ENCODE measurements around the gene NAALADL1.
A peak's percentile ranks its signal among the peaks of the same experiment; 100 is the strongest.

GRCh38 chr11:65032216-65032615 lies 26.1 kb downstream of the NAALADL1 start:
- TF ChIP-seq EZH2phosphoT487 (IDR thresholded peaks at IDR 0.05; ENCODE audit: borderline replicate concordance, low read depth, low read length), result no peak
- TF ChIP-seq CTCF (conservative IDR thresholded peaks at IDR 0.05; ENCODE audit: low read length), result 0 out of 2 replicates have a peak, but pooled peaks have one; percentile 33
